ENCODE data around the gene TMEM132C.

The TMEM132C gene

DNA sequence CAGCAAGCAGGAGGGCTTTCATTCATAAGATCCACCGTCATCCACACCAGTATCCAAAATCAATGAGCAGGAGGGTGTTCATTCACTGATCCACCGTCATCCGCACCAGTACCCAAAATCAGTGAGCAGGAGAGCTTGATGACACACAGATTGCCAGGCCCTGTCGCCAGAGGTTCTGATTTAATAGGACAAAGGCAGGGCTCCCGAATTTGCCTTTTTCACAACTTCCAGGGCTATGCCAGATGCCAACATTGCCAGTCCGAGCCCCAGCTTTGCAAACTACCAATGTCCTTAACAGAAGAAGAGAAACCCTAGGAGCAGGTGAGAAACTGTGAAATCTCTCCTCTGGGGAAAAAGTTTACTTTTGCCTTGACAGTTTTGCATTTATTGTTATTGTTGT lies 441.8 kb downstream of the TMEM132C start:
- DNase-seq (ENCODE audit: low read depth), result no peak
- TF ChIP-seq, protein P1, sequence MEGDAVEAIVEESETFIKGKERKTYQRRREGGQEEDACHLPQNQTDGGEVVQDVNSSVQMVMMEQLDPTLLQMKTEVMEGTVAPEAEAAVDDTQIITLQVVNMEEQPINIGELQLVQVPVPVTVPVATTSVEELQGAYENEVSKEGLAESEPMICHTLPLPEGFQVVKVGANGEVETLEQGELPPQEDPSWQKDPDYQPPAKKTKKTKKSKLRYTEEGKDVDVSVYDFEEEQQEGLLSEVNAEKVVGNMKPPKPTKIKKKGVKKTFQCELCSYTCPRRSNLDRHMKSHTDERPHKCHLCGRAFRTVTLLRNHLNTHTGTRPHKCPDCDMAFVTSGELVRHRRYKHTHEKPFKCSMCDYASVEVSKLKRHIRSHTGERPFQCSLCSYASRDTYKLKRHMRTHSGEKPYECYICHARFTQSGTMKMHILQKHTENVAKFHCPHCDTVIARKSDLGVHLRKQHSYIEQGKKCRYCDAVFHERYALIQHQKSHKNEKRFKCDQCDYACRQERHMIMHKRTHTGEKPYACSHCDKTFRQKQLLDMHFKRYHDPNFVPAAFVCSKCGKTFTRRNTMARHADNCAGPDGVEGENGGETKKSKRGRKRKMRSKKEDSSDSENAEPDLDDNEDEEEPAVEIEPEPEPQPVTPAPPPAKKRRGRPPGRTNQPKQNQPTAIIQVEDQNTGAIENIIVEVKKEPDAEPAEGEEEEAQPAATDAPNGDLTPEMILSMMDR (IDR thresholded peaks at IDR 0.05; ENCODE audit: low read depth, low read length, missing control alignments), result no peak

DNA sequence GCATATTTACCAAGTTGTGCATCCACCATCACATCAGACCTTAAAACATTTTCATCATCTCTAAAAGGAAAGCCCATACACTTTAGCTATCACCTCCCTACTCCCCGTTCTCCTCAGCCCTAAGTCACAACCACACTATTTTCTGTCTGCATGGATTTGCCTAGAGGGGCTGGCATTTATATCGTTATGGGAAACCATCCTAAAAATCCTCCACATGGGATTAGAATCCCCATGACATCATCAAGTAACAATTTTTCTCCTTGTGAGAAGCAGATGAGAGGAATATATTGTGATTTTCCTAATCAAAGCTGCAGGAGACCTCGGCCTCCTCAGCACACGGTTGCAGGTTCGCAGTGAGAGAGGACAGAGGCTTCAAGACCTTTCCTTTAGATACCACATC lies 442.7 kb downstream of the TMEM132C start:
- DNase-seq (ENCODE audit: low read depth), result no peak
- TF ChIP-seq, protein P1 (IDR thresholded peaks at IDR 0.05; ENCODE audit: low read depth, low read length, missing control alignments), result no peak
- no peak overlapping the region for H3K4me3 ChIP-seq (ENCODE audit: low read depth, low read length)

More for the DNA sequence above, 441.8 kb downstream of the TMEM132C start:
- H3K4me3 ChIP-seq (ENCODE audit: low read depth, low read length), result no peak overlapping the region

- H3K4me3 ChIP-seq (ENCODE audit: low read depth, low read length), result no peak overlapping the region
- no peak for DNase-seq (ENCODE audit: low read depth)
- TF ChIP-seq, protein P1 (IDR thresholded peaks at IDR 0.05; ENCODE audit: low read depth, low read length, missing control alignments), result no peak
Measured at GRCh38 chr12:128711486-128711885, 444.5 kb downstream of the TMEM132C start.

DNA sequence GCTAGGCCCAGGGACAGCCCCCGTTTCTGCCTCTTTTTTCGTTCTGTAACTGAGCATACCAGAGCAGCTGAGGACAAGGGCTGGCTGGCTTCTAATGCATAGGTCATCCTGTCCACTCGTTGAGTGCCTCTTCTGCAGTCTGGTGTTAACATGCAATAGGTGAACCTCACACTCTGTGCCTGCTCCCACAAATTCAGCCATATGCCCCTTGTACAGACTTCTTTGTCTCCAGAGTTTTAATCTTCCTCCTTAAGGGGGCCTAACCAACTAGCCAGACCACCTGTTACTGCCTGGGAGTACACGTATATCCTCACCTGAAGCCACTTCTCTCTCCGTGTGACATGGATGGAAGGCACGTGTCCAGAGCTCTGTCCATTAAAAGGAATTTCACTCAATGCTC lies 445.7 kb downstream of the TMEM132C start:
- no peak overlapping the region for H3K4me3 ChIP-seq (ENCODE audit: low read depth, low read length)
- DNase-seq (ENCODE audit: low read depth), result no peak
- TF ChIP-seq, protein P1 (IDR thresholded peaks at IDR 0.05; ENCODE audit: low read depth, low read length, missing control alignments), result no peak

- TF ChIP-seq, protein P1 (IDR thresholded peaks at IDR 0.05; ENCODE audit: low read depth, low read length, missing control alignments), result no peak
- no peak overlapping the region for H3K4me3 ChIP-seq (ENCODE audit: low read depth, low read length)
- DNase-seq (ENCODE audit: low read depth), result no peak
Measured at GRCh38 chr12:128715485-128715884, 448.5 kb downstream of the TMEM132C start.

DNA sequence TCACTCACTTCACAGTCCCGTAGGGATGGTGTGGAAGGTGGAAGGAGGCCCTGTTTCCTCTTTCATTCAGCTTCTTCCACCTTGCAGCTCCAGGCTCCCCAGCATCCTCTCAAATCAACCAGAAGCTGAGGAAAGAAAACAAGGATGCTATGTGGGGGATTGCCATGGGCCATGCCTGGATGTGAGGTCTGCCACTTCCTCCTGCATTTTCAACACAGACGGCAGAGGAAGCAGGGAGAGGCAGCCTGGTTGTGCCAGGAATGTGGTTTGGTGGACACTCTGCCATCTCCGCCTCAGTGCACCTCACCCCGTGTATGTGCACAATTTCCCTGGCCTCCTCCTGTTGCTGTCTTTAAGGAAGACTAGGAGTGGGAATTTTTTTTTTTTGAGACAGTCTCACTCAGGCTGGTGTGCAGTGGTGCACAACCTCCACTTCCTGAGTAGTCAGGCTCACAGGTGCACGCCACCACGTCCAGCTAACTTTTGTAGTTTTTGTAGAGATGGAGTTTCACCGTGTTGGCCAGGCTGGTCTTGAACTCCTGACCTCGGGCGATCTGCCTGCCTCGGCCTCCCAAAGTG lies 457.6 kb downstream of the TMEM132C start:
- no peak overlapping the region for H3K4me3 ChIP-seq (ENCODE audit: low read depth, low read length)
- no peak for DNase-seq (ENCODE audit: low read depth)
- TF ChIP-seq, protein P1 (IDR thresholded peaks at IDR 0.05; ENCODE audit: low read depth, low read length, missing control alignments), result no peak

GRCh38 chr12:128726886-128727285 lies 459.9 kb downstream of the TMEM132C start:
- H3K4me3 ChIP-seq (ENCODE audit: low read depth, low read length), result no peak overlapping the region
- no peak for DNase-seq (ENCODE audit: low read depth)
- TF ChIP-seq, protein P1 (IDR thresholded peaks at IDR 0.05; ENCODE audit: low read depth, low read length, missing control alignments), result no peak

All from GM12864 (cell line).